HL-60 (cell line): ENCODE measurements around the gene ADCYAP1R1.

Experiments used
- DNase-seq, 2 experiments: peaks; one replicate each; pipeline ENCODE4 v3.0.0-alpha.2; 2010 to 2020; ENCODE audit warnings: low read depth in 1 of 2, low spot score in 1 of 2
- H3K27ac ChIP-seq: fragments of 250-450 bp; sonication (Bioruptor Pico); replicated peaks from 2 replicates; pipeline ENCODE4 v1.5.1; 2020; ENCODE audit warnings: mild to moderate bottlenecking, moderate library complexity
- H3K27me3 ChIP-seq: fragments of 250-450 bp; sonication (Bioruptor Pico); 2 replicates; pipeline ENCODE4 v1.5.1; 2021; ENCODE audit warnings: mild to moderate bottlenecking, moderate library complexity; ENCODE audit not compliant: insufficient read depth, poor library complexity, severe bottlenecking
- H3K4me3 ChIP-seq: replicated peaks from 2 replicates; pipeline ENCODE4 v1.5.1; 2011; ENCODE audit warnings: mild to moderate bottlenecking, control low read depth, low read length; ENCODE audit not compliant: insufficient read depth
- GABPA ChIP-seq: IDR thresholded peaks from 2 replicates; pipeline ENCODE4 v1.6.1; 2012; ENCODE audit warnings: low read depth
- POLR2AphosphoS5 ChIP-seq: IDR thresholded peaks from 2 replicates; pipeline ENCODE4 v1.6.1; 2012; ENCODE audit warnings: low read depth
- SPI1 ChIP-seq: IDR thresholded peaks from 2 replicates; pipeline ENCODE4 v1.6.1; 2012; ENCODE audit warnings: low read depth, mild to moderate bottlenecking, borderline replicate concordance
- TF ChIP-seq, protein P1 (sequence below): IDR thresholded peaks from one replicate; pipeline ENCODE4 v1.5.1; 2011; ENCODE audit warnings: low read length, control low read depth, inconsistent platforms; ENCODE audit not compliant: insufficient read depth
- TF ChIP-seq, protein P2 (sequence below): IDR thresholded peaks from 2 replicates; pipeline ENCODE4 v1.6.1; 2012; ENCODE audit warnings: low read depth; ENCODE audit not compliant: insufficient replicate concordance

Gene ADCYAP1R1

DNA sequence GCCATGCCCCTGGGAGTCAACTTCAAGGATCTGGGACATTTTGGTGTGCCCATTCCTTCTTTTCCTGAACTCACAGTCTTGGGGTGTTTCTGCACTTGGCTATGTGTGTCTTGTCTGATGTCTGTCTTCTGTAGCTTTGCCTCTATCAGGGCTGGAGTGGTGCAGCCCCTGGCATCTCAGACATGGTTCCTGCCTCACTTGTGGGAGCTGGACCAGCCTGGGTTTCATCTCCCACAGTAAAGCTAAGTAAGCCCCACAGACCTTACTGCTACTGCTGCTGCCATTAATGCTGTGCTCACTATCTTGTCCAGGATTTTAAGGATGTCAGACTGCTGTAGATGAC is 59.0 kb downstream of the ADCYAP1R1 start:
- TF ChIP-seq, protein P1, sequence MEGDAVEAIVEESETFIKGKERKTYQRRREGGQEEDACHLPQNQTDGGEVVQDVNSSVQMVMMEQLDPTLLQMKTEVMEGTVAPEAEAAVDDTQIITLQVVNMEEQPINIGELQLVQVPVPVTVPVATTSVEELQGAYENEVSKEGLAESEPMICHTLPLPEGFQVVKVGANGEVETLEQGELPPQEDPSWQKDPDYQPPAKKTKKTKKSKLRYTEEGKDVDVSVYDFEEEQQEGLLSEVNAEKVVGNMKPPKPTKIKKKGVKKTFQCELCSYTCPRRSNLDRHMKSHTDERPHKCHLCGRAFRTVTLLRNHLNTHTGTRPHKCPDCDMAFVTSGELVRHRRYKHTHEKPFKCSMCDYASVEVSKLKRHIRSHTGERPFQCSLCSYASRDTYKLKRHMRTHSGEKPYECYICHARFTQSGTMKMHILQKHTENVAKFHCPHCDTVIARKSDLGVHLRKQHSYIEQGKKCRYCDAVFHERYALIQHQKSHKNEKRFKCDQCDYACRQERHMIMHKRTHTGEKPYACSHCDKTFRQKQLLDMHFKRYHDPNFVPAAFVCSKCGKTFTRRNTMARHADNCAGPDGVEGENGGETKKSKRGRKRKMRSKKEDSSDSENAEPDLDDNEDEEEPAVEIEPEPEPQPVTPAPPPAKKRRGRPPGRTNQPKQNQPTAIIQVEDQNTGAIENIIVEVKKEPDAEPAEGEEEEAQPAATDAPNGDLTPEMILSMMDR = no peak
- TF ChIP-seq POLR2AphosphoS5 (no peak), SPI1 (no peak), GABPA (no peak)
- TF ChIP-seq, protein P2, sequence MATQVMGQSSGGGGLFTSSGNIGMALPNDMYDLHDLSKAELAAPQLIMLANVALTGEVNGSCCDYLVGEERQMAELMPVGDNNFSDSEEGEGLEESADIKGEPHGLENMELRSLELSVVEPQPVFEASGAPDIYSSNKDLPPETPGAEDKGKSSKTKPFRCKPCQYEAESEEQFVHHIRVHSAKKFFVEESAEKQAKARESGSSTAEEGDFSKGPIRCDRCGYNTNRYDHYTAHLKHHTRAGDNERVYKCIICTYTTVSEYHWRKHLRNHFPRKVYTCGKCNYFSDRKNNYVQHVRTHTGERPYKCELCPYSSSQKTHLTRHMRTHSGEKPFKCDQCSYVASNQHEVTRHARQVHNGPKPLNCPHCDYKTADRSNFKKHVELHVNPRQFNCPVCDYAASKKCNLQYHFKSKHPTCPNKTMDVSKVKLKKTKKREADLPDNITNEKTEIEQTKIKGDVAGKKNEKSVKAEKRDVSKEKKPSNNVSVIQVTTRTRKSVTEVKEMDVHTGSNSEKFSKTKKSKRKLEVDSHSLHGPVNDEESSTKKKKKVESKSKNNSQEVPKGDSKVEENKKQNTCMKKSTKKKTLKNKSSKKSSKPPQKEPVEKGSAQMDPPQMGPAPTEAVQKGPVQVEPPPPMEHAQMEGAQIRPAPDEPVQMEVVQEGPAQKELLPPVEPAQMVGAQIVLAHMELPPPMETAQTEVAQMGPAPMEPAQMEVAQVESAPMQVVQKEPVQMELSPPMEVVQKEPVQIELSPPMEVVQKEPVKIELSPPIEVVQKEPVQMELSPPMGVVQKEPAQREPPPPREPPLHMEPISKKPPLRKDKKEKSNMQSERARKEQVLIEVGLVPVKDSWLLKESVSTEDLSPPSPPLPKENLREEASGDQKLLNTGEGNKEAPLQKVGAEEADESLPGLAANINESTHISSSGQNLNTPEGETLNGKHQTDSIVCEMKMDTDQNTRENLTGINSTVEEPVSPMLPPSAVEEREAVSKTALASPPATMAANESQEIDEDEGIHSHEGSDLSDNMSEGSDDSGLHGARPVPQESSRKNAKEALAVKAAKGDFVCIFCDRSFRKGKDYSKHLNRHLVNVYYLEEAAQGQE = no peak
- no peak for DNase-seq
- no peak overlapping the region for H3K4me3 ChIP-seq
- no peaks in the 10 kb centered on the region for H3K27me3 ChIP-seq
- H3K27ac ChIP-seq = no peak overlapping the region

DNA sequence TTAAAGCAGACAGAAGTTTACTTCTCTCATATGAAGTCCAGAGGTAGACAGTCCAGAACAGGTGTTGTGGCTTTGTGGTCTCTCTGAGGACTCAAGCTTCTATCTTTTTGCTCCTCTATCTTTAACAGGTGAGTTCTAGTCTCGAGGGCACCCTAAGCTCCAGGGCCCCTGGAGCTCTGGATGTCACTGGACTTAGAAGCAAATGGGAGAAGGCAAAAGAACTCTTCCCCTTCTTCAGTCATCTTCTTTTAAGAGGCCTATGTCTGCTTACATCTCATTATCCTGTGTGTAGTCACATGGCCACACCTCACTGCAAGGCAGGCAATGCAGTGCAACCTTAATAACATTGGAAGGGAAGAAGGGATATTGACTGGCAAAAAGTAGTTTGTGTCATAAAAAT is 61.6 kb downstream of the ADCYAP1R1 start:
- H3K27ac ChIP-seq = no peak overlapping the region
- no peak overlapping the region for H3K4me3 ChIP-seq
- DNase-seq = no peak
- TF ChIP-seq, protein P1 = no peak
- TF ChIP-seq SPI1 = no peak
- no peak for TF ChIP-seq GABPA
- TF ChIP-seq POLR2AphosphoS5 = no peak
- TF ChIP-seq, protein P2 = no peak
- H3K27me3 ChIP-seq = peaks cover 4% of the 10 kb centered on the region

DNA sequence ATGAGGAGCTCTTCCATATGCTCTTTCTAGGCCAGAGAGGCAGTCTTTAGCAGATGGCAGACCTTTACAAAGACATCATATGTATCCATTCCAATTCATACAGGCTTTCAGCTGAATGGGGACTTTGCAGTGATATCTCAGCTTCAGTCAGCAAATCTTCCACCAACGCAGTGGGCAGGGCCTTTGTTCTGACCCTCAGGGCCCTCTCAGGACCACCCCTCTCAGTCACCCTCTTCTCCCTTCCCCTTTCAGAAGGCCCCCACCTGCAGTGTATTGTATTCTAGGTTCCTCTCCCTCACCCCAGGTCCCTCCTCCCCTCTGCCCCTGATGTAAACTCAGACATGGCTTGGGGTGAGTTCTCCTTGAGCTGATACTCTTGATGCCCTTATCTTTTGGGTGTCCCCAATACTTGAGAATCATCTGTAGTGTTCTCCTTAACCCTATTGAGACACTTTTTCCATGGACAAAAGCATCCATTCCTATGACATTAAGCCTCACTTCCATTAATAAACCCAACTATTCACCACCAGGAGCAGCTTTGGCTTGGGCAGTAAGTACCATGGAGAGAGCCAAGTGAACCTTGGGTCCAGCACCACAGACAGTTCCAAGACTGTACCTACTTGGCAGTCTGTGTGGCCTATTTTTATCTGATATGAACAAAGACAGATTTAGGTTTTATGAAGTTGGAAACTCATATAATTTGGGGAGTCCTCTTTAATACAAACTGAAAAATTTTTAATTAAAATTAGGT is 62.7 kb downstream of the ADCYAP1R1 start:
- no peak overlapping the region for H3K4me3 ChIP-seq
- DNase-seq = no peak
- no peak overlapping the region for H3K27ac ChIP-seq
- TF ChIP-seq POLR2AphosphoS5 (no peak), SPI1 (no peak), GABPA (no peak)
- TF ChIP-seq, protein P2 = peak; percentile 99
- TF ChIP-seq, protein P1 = no peak
- peaks cover 4% of the 10 kb centered on the region for H3K27me3 ChIP-seq
